ENCODE data around the gene PARD3B.

Gene PARD3B

DNA sequence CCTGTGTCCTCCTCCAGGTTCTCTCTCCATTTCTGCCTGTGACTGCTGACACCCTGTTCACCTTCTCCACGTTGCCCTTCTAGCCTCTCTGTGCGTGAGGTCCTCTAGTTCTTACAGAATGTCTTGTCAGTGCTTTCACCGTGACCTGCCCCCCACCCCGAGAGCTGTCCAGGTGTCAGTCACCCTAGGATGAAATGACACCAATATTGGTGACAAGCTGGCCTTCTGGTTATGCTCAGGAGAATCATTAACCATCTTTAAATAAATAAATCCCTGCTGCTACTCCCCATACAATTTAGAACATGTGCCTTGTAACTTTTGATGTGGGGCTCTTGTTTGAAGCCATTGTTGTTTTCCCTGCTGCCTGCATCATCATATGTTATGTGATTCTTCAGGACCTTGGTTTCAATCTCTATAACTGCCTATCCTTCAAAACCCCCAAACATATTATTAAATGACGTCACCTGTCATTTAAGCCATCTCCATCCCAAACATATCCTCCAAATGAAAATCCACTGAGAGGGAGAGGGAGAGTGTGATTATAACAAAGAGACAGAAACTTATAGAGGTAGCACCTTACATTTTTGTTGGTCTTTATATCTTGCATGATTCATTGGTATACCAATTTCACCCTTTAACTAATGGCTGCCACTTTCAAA is 496.3 kb downstream of the PARD3B start:
- FAIRE-seq (no peak), DNase-seq (ENCODE audit: low spot score) (no peak)

DNA sequence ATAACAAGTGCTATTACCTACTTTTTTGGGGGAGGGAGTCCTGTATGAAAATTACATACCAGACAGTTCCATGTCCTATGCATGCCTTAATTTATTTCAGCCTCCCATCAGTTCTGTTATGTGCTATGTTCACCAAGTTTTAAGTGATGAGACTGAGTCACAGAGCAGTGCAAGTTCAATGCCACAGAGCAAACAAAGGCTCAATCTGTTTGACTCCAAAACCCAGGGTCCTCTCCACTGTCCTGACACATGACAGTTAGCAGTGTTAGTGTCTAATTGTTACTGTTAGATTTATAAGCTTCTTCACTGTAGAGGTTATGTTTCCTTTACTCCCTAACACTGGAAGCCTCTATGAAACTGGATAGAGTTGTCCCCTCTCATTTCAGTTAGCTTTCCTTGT is 498.0 kb downstream of the PARD3B start:
- FAIRE-seq = no peak

DNA sequence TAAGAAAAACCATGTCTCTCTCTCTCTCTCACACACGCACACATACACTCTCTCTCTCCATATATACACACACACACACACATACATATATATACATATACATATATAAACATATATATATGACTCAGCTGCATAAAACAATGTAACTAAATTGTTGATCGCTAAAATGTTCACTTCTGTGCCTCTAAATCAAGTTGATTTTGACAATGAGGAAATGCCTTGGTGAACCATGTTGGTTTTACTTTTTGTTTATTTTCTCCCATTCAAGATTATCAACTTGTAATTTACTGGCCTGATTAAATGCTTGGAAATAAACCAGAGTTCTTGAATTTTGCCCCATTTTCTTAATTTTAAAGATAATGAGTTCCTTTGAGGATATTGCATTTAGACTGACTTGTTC is 500.4 kb downstream of the PARD3B start:
- DNase-seq (ENCODE audit: low spot score) (no peak), FAIRE-seq (no peak)

More for the DNA sequence above, 498.0 kb downstream of the PARD3B start:
- DNase-seq (ENCODE audit: low spot score) = no peak

DNA sequence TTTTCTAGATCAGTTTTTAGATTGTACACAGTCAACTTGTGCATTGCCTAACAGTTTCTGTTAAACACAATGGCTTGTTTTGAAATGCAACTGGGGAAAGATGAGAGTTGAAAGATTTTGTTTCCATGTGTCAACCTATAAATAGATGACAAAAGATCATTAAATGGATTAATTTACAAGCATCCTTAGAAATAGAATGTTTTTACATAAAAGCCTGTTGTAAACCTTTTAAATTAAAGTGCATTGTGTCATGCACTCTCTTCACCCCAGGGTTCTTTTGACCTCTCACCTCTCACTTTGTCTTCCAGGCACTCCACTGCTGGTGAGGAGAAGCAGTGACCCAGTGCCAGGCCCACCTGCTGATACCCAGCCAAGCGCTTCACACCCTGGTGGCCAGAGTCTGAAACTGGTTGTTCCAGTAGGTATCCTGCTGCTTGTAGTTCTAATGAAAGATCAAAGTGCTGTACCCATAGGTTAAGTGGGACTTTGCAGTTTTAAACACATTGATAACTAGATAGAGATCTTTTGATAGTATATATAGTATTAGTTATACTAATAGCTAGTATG is 502.1 kb downstream of the PARD3B start:
- DNase-seq (ENCODE audit: low spot score) (no peak), FAIRE-seq (no peak)

DNA sequence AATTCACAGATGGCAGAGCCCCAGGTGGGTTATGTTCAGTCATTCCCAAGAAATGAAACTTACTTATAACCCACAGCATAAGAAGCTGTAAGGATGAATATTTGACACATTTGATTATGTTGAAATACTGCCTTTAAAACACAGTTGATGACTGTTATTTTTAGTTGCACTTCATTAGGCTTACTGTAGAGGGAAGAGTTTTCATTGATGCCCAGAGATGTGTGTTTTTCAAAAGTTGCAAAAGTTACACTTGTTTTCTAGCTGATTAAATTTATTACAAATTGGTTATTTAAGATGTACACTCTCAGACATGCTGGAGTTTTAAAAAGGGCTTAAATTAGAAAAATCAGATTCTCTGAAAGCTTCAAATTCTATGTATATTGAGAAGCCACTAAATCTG is 506.1 kb downstream of the PARD3B start:
- DNase-seq (ENCODE audit: low spot score) (no peak), FAIRE-seq (no peak)

DNA sequence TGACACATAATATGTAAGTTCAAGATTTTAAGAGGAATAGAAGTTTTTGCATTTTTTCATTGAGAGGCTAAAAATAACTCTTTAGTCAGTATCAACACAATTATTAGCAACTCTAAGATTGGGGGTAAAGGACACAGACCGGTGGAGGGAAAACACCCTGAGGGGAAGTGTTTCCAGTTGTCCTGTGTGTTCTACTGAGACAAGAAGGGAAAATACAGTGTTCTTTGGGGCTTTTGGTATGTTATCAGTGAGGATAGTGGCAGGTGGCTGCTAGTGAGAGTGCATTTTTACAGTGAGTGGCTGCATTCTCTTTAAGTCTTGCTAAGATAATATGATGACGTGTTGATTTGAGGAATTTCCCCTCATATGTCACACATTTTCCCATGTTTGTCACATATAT is 507.5 kb downstream of the PARD3B start:
- DNase-seq (ENCODE audit: low spot score) (no peak), FAIRE-seq (no peak)

DNA sequence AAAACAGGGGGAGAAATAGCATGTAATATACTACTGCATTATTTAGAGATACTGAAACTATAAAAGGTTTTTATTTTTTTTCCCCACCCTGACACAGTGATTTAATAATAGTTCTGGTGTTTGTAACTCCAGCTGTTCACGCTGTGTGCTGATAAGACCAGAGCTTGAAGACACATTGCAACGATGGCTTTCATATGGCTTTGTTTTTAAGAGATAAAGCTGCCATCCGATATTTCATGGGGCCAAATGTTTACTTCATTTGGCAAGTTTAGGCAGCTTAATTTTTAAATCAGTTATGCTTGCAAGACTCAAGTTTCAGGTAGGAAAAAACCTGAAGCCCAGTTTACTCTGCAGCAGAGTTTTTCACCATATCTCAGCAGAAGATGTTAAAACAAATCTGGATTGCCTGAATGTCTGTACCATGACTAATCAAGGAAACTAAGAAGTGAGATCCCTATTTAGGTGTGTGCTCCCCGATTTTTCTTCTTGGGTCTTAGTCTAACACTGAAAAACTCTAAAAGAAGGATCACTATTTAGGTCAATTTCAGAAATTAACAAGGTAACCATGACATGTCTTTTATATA is 508.6 kb downstream of the PARD3B start:
- DNase-seq (ENCODE audit: low spot score) (no peak), FAIRE-seq (no peak)

DNA sequence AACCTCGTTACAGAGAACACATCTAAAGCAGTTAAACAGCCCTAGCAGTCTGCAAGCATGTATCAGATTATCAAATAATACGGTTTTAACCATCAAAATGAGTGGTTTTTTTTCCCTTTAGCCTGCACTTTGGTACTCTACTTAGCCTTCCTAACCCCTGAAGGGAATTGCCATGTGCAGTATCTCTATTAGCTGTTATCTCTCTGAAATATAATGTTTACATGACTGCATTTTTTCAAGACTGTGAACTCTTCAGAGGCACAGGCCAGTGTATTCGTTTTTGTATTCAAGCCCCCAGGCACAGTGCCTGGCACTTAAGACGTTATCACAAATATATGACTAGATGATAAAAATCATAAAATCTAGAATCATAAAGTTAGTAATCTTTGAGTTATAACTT is 509.5 kb downstream of the PARD3B start:
- DNase-seq (ENCODE audit: low spot score) = no peak
- no peak for FAIRE-seq

DNA sequence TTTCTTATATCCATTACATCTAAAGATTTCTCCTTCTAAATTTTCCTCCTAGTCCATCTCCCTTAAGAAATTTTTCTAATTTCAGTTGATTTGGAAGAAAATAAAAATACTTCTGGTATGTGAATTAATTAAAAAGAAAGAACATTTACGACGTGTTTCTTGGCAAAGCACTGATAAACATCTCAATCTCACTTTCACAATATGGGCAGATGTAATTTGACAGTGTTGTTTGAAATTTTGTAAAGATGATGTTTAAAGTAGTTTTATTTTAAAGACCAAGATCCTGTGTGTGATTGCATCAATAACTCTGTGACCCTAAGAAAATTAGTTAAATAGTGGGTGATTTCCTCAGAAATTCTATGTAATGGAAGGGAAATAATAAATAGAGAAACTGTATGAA is 510.0 kb downstream of the PARD3B start:
- DNase-seq (ENCODE audit: low spot score) (no peak), FAIRE-seq (no peak)

DNA sequence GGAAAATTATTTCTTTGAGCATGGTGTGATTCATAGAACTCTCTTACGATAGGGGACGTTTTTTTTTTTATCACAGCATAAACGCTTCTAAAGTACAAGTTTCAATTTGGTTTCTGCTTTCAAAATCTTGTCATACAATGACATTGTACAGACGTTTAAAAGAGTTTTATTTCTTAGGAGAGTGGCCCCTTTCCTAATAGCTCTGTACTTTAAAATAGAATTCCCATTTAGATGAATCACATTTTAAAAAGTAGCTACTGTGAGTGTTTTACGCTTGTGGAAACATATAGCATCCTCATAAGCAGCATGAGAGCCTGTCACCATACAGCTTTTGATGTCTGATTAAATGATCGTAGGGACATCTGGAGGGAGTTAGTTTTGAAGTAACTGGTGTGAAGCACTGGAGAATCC is 510.9 kb downstream of the PARD3B start:
- DNase-seq (ENCODE audit: low spot score) = no peak
- FAIRE-seq = no peak

DNA sequence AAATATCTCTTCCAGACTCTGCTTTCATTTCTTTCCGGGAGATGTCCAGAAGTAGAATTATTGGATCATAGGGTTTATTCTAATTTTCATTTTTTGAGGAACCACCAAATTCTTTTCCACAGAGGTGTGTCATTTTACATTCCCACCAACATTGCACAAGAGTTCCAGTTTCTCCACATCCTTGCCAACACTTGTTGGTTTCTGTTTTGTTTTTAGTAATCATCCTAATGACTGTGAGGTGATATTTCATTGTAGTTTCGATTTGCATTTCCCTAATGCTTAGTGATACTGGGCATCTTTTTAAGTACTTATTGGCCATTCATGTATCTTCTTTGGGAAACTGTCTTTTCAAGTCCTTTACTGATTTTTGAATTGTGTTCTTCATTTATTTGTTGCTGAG is 513.1 kb downstream of the PARD3B start:
- FAIRE-seq (no peak), DNase-seq (ENCODE audit: low spot score) (no peak)

DNA sequence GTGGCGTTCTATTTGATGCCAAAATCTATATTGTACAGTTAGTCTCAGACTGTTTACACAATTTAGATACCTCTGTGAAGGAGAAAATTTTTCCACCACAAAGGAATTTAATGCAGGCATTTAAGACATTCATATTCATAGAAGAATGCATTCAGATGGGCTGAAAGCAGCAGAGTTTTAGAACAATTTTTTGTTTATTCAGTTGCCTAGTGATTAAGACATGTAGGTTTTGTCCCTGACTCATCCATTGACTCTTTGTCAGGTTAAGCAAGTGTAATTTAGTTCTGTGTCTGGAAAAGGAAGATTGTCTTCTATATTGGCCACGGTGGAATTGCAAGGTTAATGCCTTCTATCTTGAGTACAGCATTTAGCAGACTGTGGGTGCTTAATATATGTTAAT is 515.0 kb downstream of the PARD3B start:
- DNase-seq (ENCODE audit: low spot score) (peak; percentile 35), FAIRE-seq (no peak)

DNA sequence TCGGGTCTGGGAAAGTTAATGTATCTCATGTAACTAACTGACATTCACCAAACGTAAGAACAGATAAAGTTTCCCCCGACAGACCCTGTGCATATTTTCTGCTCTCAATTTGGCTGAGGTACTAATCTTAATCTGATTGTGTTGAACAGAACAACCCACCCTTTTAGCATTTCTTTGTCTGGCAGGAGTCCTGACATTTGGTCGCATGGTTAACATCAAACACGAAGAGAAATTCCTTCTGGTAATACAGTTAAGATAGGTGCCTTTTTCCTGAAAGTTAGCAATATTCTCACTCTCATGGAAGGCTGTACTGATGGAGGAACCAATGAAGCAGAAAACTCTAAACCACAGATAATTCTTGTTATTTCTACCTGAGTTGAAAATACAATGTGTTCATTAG is 520.8 kb downstream of the PARD3B start:
- FAIRE-seq (no peak), DNase-seq (ENCODE audit: low spot score) (no peak)

DNA sequence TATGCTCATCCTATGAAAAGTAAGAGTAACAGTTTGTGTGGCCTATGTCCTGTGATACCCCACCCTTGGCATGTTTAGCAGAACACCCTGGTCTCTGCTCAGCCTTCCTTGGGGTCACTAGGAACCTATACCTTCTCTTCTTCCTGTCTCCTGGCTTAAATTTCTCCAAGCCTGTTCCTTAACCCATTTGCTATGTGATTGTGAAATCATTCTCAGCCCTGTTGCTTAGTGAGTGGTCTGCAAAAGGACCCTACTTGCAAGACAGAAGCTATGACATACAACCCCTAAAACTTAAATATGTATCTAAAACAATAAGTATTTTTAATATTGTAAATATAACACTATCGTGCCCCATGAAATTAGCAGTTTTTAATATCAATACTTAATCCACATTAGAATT is 524.7 kb downstream of the PARD3B start:
- no peak for FAIRE-seq
- DNase-seq (ENCODE audit: low spot score) = no peak

DNA sequence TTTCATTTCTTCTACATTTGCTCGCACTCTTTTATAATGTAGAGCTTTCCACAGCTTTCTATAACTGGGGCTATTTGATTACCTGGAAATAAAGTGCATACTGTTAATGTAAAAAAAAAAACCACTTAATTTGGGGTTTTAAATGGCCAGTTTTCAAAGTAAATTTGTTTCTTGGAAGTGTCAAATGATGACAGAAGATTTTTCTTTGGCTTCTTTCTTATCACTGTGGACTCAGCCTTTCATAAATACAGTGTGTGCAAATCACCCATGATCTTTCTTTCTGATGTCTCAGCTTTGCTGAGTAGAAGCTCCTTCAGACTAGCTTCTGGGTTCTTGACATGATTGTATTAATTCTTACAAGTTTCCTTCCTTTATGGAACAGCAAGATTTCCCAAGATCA is 525.6 kb downstream of the PARD3B start:
- FAIRE-seq = no peak
- no peak for DNase-seq (ENCODE audit: low spot score)

DNA sequence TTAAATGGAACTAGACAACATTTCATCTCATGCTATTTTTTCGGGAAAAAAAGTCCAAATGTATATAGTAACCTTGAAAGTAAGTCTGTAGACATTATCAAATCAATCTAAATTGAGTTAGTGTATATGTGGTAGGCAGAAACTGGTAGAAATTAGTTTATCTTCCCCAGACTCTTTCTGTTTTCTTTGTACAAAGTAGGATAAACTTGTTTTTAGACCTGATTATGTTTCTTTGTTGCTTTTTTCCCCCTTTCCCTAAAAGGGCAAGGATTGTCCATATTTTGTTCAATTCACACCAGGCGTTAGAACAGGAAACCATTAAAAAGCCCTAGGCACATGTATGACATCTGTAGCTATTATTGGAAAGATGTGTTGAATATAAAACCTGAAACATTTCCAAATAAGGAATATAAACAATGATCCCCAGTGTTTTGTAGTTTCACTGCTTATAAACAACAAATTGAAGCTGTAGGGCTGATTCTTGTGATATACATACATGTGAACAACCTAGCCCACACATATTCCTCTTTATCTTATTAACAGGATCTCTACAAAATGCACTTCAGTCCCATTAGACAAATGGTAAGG is 528.3 kb downstream of the PARD3B start:
- no peak for FAIRE-seq
- no peak for DNase-seq (ENCODE audit: low spot score)

DNA sequence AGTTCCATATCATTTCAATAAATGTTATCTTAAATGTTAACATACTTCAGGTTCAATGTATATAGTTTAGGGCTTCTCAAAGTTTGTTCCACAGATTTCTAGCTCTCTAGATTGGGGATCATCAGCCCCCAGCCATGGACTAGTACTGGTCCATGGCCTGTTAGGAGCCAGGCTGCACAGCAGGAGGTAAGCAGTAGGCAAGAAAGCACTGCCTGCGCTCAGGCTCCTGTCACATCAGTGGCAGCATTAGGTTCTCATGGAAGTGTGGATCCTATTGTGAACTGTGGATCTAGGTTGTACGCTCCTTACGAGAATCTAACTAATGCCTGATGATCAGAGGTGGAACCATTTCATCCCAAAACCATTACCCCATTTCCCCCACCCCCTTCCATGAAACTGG is 531.1 kb downstream of the PARD3B start:
- FAIRE-seq = no peak
- no peak for DNase-seq (ENCODE audit: low spot score)

DNA sequence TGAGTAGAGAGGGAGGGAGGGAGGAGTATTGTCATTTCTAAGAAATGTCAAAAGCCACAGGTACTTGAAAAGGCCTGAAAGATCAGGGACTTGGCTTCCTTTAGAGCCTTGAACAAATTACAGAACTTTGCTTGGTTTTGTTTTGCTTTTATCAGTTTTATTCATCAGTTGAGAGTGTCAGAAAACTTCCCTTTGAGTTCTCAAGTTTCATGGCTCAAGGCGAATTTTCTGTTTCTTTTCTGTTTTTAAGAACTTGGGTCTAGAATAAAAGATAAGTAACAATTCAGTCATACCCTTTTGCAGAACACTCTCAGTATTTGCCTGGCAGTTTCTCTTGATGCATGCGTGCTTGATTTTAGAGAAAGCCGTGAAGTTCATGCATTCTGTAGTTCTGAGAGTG is 531.9 kb downstream of the PARD3B start:
- FAIRE-seq (no peak), DNase-seq (ENCODE audit: low spot score) (no peak)

DNA sequence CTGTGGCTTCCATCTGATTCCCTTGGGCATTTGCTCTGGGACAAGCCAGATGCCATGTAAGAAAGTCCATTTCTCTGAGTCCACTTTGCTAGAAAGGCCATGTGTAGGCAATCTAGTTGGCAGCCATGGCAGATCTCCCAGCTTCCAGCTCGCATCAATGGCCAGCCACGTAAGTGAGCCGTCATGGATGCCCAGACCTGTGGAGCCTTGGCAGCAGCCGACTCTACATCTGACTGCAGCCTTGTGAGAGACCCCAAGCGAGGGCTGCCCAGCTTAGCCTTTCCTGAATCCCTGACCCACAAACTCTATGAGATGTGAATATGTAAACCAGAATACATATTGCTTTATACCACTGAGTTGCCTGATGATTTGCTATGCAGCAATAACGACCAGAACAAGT is 533.5 kb downstream of the PARD3B start:
- DNase-seq (ENCODE audit: low spot score) = no peak
- no peak for FAIRE-seq

DNA sequence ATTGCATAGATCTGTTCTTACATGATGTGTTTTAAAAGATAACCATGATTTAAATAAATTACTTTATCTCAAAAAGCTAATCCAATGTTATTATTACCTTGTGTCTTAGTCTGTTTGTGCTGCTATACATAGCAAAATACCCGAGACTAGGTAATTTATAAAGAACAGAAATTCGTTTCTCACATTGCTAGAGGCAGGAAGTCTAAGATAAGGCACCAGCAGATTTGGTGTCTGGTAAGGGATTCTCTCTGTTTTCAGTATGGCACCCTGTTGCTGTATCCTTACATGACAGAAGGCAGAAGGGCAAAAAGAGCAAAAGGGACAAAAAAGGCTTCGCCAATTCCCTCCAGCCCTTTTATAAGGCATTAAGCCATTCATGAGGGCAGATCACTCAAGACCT is 533.9 kb downstream of the PARD3B start:
- no peak for FAIRE-seq
- DNase-seq (ENCODE audit: low spot score) = no peak

DNA sequence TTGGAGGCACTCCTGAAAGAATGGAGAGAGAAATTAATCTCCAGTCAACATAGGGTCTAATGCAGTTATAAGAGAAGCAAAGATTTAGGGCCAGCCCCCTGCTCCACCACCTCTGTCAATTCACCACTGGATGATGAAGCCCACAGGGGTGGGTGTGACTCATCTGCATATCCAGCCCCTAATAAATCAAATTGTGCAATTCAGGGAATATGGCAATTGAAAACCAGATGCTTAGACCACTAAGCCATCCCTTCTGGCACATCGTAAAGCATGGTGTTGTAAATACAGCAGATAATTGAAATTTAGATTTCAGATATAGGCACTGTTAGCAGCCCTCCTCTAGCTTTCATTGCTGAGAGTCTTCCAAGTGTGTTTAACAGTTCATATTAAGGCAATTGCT is 541.4 kb downstream of the PARD3B start:
- FAIRE-seq = no peak
- DNase-seq (ENCODE audit: low spot score) = no peak

DNA sequence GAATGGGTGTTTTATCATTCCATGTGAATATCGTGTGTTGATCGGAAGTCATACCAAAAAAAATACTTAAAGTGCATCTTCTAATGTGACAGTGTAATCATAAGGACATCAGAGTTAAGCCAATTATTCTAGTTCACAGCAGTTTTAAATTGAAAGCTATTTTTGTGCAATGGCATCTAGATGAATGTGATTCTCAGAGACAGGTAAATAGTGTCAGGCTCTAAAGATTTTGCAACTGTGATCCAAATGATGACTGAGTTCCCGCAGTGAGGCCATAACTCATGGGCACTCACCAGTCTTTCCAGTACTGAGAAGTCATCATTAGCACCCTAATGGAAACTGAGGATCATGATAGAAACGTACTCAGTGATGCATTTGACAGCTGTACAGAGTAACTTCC is 542.6 kb downstream of the PARD3B start:
- FAIRE-seq (no peak), DNase-seq (ENCODE audit: low spot score) (no peak)

DNA sequence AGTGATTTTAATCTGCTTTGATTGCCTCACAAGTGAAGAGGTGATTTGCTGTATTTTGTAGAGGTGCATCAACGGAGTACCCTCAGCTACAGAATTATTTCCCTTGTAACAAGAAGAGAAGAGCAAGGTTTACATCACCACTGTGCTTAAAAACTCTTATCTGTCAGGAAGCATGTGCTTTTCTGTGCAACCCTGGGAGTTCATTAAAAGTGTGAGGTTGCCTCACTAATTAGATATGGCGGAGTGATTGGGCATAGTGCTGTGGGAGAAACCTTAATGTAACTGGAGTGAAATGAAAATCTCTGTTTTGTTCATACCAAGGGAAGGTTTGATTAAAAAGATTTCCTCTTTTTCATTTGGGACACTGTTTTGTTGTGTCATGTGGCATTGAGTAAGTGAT is 544.7 kb downstream of the PARD3B start:
- FAIRE-seq (no peak), DNase-seq (ENCODE audit: low spot score) (no peak)

Measured in RCC 7860 (cell line).